ENCODE results near the gene ZFP36L2.

Gene ZFP36L2

DNA sequence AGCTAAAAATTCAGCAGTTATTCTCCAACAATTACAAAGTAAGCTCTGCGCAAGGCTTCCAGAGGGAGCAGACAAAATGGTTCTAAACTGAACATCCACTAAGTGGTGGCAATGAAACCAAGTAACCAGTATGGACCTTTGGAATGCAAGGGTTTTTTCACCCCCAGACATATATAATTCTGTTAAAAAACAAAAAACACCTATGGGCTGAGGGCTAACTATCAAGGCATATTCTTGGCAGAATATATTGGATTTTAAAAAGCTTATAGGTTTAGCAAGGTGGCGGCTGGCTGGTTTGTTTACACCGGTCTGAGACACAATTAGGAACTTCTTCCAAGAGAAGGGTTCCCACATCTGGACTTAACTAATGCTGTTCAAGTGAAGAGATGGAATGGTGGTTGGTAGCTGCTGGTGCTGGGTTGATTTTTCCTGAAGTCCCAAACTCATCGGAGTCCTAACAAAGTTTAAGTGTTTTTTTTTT, 2.8 kb downstream of the ZFP36L2 start:
- peak; percentile 36 for DNase-seq (ENCODE audit: low read depth)

DNA sequence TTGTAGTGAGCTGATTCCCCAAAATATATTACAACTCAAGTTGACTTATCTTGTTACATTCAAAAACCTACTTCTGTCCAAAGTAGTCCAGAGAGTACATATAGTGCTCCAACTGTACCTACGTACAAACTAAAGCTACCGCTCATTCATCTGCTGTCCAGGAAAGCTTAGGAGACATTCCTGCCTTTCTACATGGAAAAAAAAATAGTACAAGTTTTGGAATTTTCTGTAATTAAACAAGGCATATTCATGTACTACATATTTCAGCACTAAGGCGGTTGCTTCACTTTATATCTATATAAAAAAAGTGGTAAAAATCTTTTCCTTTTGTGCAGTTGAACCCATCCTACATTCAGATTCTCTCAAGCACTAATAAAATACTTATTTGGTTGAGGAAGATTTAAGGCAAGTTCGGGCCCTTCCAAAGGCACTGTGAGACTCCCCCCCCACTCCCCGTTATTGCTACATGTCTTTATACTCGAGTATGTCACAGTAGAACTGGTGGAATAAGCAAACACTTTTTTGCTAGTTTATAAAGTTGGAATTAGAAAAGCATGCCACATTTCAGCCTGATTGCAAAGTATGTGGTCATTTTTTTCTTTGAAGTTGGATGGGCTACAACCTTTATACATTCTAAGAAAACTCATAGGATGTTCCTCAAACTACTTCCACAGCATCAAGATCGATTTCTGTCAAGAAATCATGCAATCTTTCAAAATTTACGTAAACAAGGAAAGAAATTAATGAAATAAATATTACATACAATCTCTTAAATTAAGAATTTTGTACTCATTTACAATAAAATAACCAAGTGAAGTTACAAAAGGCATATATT, 3.7 kb downstream of the ZFP36L2 start:
- peak; percentile 50 for DNase-seq (ENCODE audit: low read depth)

DNA sequence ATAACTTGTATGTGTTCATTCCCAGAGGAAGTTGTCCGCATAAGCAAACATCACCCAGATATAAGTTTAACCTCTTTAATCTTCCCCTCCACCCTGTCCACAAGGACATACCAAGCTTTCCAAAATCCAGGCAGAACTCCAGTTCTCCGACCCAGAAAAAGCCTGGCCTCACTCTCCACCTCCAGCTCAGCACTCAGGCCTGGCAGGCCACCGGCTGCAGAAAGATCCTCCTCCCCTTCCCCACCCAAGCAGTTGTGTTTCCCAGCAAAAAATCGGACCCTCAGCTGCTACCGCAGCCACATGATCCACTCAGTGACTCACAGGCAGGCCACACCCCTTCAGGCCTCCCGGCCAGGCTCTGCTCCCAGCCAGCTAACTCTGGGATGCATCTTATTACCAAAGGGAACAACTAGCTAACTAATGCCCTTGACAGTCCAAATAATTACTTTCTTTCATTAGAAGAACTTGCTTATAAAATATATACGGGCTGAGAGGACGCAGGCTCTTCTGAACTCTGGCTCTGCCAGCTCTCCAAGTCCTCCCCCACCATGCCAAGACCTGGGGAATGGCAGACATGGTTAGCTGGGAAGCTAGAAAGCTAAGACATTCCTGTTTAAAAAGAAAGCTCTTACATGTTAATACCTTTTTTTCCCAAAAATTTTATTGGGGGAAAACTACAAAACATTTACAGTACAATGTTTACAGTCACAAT, 4.5 kb downstream of the ZFP36L2 start:
- peak; percentile 96 for DNase-seq (ENCODE audit: low read depth)

DNA sequence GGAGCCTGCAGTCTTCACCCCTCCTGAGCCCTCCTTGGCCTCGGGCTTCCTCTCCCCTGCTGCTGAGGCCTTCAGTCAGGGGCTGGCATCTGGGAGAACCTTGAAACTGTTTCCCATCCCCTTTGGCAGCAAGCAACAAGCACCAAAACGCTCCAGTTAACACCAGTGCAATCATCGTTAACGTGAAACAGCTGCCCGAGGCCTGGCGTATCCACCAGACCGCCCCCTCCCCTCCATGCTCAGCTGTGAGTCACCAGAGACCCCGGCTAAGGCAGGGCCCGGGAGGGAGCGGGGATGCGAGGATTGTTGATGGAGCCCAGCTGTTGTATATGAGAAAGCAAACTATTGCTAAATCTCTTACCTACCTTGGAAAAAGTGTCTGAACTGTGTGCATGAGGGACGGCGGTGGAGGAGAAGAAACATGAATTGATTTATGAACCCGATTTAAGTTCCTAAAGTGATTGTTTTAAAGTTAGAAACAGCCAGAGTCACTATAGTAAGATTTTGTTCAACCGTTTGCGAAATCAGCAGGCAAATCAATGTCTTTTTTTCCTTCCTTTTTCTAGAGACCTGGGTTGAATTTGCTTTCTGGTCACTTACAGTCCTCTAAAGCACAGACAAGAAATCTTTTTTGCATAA, 5.2 kb downstream of the ZFP36L2 start:
- DNase-seq (ENCODE audit: low read depth): peak; percentile 83

DNA sequence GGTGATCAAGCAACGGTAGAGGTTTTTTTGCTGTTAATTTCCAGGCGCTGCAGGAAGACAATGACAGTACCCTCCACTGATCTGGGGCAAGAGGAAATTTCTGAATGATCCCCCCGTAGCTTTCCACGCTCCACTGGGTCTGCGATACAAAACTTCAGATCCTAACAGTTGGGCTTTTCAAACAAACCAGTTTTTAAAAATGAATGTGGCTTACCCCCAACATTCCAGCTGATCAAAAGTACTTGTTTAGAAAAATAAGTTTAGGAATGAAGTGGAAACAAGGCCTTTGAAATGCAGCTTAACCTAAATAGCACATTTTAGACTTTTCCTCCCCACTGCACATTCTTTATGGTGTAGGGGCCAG, 5.7 kb downstream of the ZFP36L2 start:
- no peak for DNase-seq (ENCODE audit: low read depth)

DNA sequence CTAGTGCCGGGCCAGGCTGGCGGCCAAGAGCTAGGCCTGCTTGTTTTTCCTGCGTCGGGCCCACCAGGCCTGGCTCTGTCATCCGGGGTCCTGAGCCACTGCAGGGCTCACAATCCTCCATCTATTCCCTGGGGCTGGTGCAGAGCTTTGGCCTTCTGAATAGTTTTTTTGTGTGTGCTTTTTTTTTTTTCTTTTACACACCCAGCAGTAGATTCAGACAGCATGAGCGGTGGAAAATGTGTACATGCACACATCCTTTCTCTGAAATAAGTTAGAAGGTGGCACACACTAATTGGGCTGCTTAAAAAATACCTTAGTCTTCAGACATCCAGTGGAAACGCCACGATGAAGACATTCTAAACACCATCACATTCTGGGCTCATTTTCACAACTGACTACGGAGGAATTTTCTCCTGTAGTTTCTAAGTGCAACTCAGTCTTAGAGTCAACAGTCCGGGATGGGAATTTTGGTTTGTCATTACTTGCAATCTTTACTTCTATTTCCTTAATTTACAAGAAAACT, 6.1 kb downstream of the ZFP36L2 start:
- DNase-seq (ENCODE audit: low read depth): peak; percentile 51

DNA sequence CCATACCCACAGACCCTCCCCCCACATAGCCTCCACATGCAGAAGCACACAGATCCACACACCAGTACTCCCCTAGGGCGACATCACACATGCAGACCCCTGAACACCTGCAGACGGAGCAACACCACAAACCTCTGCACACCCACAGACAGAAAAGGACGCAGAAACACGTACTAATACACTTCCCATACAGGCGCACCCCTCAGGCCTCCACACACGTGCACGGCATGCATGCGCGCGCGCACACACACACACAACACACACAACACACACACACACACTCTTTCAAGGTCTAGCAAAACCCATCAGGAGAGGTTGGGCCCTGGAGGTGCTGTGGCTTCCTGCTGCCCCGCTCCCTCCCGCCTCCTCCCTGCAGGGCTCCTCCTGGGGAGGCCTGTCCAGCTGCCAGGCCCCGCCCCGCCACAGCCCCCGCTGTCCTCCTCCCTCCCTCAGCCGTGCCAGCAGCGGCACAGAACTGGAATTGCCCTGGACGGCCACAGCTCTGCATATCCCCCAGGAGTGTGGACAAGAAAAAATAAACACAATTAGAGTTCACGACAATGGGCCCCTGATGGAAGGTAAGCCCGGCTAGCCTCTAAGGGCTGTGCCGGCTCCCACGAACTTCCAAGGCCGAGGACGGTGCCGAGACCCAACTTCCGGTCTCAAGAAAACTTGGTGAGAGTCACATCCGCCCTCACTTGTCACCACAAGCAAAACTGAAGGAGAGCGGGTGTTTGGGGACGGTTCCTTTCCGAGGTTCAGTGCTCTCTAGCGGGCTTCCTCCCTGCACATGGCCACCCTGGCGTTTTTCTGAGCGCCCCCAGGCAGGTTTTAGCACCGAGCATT, 6.8 kb downstream of the ZFP36L2 start:
- DNase-seq (ENCODE audit: low read depth): peak; percentile 83

DNA sequence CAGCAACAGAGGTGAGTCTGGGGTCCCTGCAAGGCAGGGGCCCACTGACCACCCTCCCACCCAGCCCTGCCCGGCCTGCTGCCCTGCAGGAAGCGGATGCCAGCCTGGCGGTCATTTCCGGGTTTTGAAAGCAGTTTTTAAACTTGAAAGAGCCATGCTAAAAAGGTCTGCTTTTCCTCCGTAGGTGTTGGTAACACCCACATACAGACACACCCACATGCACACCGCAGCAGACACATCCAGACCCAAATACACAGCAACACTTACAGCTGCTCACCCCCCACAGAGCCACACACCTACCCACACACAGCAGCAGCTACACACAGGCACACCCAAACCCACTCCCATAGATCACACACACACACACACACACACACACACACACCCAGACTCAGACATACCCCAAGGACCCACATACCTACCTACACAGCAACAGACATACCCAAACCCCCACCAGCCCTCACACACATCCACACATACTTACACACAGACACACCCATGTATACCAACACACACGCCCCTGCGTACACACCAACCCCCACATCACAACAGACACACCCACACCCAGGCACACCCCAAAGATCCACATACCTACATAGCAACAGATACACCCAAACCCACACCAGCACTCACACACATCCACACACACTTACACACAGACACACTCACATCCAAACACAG, 7.6 kb downstream of the ZFP36L2 start:
- DNase-seq (ENCODE audit: low read depth): peak; percentile 26

DNA sequence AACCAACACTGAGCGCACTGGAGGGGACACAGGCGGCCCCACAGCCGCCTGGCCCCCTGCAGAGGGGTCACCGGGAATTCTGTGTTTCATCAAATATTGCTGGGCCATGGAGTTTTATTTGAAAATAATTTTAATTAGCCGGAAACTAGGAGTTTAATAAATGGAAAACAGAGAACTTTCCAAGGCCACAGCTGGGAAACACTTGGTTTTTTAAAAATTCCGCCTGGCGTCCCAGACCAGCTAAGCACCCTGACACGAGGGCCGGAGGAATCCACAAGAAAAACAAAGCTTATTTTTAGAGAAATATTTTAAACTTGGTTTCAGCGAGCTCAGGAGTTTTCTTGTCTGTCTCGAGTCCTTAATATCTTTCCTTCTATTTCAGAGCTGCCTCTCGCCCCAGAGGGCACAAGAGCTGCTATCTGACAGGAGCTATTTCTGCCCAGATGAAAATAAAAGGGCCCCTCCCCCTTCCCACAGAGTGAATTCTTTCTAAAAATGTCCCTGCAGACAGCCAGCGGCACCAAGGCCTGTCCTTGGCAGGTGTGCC, 8.2 kb downstream of the ZFP36L2 start:
- DNase-seq (ENCODE audit: low read depth): peak; percentile 42

DNA sequence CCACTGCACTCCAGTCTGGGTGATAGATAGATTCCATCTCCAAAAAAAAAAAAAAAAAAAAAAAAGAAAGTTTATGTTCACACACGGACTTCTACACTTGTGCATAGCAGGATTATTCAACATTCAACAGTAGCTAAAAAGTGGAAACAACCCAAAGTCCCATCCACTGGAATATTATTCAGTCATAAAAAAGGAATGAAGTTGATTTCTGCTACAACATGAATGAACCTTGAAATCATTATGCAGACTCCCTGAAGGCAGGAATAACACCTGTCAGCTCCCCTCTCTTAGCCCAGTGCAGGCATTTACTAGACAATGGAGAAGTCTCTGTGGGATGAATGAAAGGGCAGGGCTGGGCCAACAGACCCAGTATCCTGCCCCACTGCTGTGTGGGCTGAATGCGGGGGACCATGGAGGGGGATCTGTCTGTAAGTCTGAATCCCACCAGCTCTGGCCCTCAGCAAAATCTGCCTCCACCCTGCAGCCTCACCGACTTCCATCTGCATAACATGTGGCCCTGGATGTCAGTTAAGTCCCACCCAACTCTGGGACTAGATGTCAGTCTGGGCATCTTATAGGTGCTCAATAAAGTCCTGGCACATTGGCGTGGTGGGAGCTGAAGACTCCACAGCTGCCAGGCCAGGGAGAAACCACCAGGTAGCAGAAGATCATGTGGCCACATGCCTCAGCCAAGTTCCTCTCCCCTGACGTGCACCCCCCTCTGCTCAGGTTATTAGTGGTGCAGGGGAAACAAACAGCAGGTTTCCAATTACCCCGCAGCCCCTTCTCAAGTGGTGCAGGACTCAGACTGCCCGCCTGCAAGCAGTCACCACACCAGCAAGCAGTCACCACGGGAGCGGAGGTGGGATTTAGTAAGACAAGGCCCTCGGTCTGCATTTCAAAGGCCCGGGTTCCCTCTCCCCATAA, 8.9 kb downstream of the ZFP36L2 start:
- no peak for DNase-seq (ENCODE audit: low read depth)

DNA sequence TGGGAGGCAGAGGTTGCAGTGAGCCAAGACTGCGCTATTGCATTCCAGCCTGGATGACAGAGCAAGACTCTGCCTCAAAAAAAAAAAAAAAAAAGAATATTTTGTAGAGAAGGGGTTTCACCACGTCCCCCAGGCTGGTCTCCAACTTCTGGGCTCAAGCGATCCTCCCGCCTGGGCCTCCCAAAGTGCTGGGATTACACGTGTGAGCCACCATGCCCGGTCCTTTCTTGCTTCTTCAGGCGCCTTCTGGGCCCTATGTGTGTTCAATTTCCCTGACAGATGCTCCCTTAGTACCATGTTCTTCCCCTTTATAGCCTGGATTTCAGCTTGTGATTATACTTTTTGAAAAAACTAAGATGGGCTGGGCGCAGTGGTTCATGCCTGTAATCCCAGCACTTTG, 9.8 kb downstream of the ZFP36L2 start:
- DNase-seq (ENCODE audit: low read depth): no peak

DNA sequence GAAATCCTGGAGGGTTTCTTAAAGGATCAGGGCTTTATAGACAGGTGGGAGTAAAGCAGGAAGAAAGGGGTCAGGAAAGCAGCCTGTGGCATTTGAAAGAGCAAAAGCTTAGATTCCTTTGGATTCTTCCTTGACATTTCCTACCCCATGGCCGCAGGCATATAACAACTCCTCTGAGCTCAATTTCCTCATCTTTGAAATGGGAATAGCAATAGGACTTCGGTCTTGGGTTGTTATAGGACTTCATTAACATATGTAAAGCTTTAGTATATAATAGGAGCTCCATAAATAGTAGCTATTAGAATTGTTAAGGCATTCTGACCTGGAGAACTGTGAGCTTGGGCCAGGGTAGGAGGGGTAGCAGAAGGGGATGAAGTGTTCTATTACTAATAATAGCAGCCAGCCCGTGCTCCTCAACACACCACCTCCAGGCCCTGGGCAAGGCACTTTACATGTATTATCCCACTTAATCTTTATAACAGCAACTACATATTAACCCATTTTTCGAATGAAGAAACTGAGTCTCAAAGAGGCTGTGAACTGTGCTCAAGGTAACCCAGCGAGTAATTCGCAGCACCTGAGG, 10.6 kb downstream of the ZFP36L2 start:
- DNase-seq (ENCODE audit: low read depth): no peak

DNA sequence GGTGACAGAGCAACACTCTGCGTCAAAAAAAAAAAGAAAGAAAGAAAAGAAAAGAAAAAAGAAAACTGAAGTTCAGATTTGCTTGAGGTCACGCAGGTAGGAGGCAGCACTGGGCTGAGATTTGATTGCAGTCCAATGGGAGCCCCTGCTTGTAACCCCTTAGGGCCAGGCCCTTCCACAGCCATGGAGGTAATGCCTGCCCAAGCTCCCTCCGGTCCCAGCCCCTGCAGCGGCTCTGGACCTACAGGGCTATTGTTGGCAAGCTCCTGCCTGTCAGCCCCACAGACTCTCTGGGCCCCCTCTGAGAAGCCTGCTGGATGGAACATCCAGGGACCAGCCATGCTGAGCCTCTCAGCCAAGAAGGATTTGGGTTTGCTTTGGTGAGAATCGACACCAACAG, 12.2 kb downstream of the ZFP36L2 start:
- DNase-seq (ENCODE audit: low read depth): no peak

DNA sequence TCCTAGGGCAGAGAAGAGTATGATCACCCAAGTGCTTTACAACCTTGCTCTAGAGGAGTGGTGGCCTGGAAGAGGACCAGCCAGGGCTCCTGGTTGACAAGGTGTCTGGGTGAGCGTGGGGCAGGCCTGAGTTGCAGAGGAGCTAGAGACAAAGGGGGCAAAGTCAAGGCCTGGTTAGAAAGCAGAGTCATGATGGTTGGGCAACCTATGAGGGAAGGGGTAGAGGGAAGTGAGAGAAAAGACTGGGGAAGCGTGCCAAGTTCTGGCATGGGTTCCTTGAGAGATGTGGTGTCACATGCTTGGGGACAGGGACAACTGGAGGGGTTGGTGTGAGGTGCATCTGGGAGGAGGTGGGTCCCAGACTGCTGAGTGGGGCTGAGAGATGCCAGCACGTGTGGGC, 13.5 kb downstream of the ZFP36L2 start:
- no peak for DNase-seq (ENCODE audit: low read depth)

DNA sequence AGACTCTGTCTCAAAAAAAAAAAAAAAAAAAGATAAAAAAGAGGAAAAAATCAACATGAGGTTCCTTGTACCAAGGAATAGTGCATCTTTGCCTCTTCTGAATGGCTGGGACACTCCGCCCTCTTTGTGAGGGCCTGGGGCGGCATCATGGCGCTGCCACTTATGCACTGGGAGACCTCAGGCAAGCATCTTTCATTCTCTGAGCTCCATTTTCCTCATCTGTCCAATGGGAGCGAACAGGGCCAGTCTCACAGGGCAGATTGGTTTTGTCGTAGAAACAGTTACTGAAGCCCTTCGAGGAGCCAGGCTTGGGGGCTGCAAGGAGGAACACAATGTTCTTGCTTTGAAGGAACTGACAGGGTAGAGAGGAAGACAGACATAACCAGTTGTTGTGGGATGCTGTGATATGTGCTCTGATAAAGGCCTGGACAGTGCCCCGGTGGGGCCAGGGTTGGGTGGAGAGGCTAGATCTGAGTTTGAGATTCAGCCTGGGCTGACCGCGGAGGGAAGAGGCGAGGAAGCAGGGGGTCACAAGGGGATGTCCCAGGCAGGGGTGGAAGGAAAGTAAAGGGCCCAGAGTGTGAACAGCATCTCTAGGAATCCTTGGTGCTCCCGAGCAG, 14.1 kb downstream of the ZFP36L2 start:
- DNase-seq (ENCODE audit: low read depth): no peak

DNA sequence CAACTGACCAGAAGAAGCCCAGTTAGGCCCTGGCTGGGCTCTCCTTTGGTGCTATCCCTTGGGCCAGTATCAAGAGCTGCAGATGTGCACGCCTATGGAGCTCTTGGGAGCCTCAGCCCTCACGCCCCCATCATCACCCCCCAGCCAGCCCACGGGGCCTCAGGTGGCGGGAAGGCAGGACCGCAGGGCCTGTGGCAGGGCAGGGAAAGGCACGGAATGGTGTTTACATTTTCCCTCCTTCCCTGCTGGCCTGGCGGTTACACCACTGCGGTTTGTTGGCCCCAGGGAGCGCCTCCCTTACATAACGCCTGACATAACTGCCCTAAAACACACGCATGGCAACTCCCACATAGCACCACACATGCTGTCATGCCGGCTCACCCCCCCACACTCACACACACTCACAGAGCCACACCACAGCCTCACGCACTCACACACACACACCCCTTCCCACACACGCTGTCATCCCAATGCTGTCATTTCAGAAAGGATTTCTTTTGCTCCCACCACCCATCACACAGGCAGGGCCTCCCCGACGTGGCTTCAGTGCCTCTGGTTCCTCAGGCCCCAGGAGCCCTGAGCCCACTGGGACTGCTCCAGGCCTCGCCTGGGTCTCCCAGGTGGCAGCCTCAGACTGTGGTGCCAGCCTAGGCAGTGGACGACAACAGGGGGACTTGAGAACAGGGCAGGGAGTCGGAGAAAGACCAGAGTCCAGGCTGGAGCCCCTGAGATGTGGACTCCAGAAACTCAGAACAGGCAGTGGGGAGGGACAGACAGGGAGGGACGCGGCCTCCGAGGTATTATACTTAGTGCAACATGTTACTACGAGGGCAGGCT, 15.7 kb downstream of the ZFP36L2 start:
- DNase-seq (ENCODE audit: low read depth): peak; percentile 45

DNA sequence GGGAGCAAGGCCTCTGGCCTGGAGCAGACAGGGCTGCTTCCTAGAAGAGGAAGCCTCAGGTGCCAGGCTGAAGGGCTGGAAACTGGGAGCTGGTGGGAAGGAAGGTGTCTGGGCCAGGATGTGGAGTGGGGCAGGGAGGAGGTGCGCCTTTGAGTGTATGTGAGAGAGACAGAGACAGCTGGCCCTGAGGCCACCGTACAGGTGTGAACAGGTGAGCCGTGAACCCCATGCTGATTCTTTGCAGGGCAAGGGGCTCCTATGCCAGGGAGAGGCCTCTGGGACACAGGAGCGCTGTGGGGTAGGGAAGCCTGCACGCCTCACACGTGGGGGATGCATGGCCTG, 16.3 kb downstream of the ZFP36L2 start:
- no peak for DNase-seq (ENCODE audit: low read depth)

DNA sequence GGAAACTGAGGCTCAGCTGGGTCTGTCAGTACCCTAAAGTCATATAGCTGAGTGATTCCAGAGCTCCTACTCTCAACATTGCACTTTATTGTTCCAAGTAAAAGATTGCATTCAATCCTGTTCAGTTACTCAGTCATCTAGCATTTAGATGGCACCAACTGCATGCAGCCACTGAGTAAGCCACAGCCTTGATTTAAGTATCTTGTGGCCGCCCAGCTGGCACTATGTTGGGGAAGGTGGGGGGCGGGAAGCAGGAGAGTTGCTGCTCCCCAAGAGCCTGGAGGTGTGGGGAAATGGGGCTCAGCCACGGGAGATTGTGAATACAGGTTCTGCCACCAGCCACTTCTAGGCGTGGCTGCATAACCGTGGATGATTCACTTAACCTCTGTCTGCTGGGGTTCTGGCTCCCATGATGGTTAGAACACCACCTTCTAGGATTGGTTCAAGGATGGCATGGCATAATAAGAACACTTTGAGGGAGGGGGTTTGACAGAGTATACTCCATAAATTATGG, 17.1 kb downstream of the ZFP36L2 start:
- no peak for DNase-seq (ENCODE audit: low read depth)

Measured in iris pigment epithelial cell (primary cell).